Hepatocyte (in vitro differentiated cells): Measurements from ENCODE around the gene LRMDA.

Source experiments
- CTCF ChIP-seq: fragments of 200-600 bp; sonication (generic); IDR thresholded peaks from 2 replicates; pipeline ENCODE4 v1.5.1; 2016; ENCODE audit warnings: antibody characterized with exemption, mild to moderate bottlenecking; ENCODE audit not compliant: poor library complexity
- EZH2phosphoT487 ChIP-seq: fragments of 200-600 bp; sonication (generic); IDR thresholded peaks from one replicate; pipeline ENCODE4 v1.6.1; 2018; ENCODE audit warnings: antibody characterized with exemption, mild to moderate bottlenecking, low read depth, moderate library complexity; ENCODE audit not compliant: unreplicated experiment, severe bottlenecking

GRCh38 chr10:76504823-76505222, 1073.4 kb downstream of the LRMDA start:
- no peak for TF ChIP-seq CTCF
- no peak for TF ChIP-seq EZH2phosphoT487
